HG02981 (cell line): ENCODE data around the gene VENTX.

Experiments used
- ATAC-seq: cut with Tn5 transposase; IDR thresholded peaks from one replicate; pipeline ENCODE4 v1.9.1; 2021; ENCODE audit warnings: mild to moderate bottlenecking, moderate library complexity; ENCODE audit not compliant: unreplicated experiment

The VENTX gene, protein sequence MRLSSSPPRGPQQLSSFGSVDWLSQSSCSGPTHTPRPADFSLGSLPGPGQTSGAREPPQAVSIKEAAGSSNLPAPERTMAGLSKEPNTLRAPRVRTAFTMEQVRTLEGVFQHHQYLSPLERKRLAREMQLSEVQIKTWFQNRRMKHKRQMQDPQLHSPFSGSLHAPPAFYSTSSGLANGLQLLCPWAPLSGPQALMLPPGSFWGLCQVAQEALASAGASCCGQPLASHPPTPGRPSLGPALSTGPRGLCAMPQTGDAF

DNA sequence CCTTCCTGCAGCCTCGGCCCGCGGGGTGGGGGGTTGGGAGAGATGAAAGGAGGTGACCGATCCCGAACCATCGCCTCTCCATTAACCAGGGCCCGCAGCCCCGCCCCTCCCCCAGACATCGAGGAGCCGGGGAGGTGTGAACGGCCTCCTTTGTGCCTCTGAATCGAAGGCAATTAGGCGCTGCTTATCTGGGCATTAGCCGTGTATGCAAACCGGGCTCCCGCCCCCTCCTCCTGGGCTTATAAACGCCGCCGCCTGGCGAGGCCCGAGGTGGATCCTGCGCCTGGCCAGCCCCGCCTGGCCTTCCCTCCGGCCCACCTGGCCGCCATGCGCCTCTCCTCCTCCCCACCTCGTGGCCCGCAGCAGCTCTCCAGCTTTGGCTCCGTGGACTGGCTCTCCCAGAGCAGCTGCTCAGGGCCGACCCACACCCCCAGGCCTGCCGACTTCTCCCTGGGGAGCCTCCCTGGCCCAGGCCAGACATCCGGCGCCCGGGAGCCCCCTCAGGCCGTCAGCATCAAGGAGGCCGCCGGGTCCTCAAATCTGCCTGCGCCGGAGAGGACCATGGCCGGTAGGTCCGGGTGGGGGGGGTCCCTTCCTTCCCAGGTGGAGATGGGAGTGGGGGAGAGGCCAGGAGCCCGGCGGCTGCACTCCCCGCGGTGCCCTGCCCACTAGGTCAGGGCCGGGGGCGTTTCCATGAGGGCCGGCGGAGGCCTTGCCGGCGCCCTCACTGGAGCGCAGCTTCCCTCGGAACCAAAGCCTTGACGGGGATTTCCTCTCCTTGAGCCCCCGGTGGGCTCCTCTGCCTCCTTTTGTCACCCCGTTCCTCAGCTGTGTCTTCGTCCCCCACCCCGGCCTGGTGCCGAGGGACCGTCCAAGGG lies at the start of gene VENTX:
VENTX (plus strand) TSS at position 268 of the 878 bp plus-strand sequence; CDS start at position 328, 60 bp downstream.
- ATAC-seq: no peak

DNA sequence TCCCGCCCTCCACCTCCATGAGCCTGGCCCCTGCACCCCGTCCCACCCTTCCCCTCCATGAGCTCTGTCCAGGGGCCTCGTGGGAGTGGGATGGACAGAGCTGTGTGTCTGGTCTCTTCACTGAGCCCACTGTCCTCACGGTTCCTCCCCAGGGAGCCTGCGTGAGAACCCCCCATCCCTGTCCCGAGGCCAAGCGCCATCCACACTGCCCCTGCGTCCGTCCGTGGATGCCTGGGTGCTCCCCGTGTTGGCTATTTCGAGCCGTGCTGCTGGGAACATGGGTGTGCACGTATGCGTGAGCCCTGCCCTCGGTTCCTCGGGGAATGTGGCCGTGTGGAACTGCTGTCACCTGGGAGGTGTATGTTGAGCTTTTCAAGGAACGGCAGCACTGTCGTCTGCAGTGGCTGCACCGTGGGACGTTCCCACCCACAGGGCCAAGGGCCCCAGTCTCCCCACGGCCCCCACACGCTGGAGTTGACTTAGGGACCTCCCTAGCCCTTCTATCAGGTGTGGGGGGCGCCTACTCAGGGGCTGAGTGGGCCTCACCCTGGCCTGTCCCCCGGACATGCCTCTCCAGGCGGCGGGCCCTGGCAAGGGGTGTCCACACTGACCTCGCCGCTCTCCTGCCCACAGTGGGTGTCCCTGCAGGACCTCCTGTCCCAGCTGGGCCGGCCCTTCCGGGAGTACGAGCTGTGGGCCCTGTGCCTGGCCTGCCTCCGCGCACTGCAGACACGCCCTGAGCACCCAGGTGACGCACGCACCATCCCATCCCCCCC lies 49.6 kb upstream of the VENTX start:
- no peak for ATAC-seq

DNA sequence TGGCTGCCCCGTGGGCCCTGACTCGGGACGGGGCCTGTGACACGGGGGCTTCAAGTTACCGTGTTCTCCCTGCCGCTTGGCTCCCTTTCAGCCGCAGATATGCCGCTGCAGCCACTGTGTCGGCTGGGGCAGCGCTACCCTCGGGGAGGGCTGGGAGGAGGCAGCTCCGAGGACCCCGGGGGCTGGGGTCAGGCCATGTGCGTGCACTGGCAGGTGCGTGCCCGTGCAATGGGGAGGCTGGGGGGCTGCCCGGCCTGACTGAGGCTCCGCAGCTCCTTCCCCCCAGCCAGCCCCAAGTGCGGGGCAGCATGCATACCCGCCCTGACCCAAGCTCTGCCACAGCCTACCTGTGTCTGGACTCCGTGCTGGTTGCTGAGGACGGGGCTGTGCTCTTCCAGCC lies 48.4 kb upstream of the VENTX start:
- no peak for ATAC-seq

DNA sequence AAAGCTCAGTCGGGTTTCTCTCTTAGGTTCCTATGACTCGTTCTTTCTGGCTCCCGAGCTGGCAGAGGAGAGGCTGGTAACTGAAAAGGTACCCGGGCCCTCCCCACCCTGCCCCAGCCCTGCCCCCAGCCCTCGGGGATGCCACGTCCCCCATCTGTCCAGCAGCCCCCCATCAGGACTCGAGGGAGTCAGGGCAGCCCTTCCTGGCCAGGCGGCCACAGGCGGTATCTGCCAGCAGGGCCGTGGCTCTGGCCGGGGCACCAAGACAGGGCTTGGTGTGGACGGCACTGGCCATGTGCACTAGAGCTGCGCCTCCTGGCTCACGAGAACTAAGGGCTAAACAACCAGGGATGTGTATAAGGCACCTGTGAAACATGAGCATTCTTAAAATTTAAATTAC lies 47.9 kb upstream of the VENTX start:
- ATAC-seq: no peak

DNA sequence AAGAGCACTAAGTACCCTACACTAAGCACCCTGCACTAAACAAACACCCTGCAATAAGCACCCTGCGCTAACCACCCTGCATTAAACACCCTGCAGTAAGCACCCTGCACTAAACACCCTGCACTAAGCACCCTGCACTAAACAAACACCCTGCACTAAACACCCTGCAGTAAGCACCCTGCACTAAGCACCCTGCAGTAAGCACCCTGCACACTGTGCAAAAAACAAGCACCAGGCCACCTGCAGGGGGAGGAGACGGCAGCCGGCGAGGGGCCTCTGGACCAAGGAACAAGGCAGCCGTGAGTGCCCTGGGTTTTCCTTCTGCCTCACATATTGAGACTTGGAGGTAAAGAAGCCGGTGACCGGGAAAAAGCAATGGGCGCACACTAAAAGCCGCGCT lies 47.4 kb upstream of the VENTX start:
- ATAC-seq: no peak

DNA sequence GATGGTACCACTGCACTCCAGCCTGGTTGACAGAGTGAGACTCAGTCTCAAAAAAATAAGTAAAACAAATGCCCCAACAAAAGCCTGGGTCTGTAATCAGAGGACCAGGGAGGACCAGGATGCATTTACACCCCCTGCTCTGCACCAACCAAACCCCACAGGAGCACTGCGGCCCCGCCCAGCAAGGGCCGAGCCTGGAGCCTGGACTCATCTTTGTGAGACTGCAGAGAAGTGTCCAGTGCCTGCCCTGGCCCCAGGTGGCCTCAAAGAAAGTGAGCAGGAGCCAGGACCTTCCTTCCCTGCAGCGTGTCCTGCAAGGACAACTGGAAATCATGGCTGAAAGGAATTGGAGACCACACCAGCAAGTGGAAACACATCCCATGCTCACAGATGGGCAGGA lies 46.0 kb upstream of the VENTX start:
- ATAC-seq: no peak

DNA sequence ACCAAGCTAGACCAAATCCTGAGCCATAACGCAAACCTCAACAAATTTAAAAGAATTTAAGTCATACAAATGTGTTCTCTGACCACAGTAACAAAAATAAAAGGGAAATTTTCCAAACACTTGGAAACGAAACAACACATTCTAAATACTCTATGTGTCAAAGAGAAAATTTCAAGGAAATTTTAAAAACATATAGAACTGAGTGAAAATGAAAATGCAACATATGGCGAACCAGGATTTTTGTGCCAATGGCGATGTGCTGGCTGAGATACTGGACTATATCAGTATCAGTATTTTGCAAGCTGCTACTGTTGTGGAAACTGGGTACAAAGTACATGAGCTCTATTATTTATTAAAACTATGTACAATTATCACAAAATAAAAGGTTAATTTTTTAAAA lies 43.5 kb upstream of the VENTX start:
- no peak for ATAC-seq

DNA sequence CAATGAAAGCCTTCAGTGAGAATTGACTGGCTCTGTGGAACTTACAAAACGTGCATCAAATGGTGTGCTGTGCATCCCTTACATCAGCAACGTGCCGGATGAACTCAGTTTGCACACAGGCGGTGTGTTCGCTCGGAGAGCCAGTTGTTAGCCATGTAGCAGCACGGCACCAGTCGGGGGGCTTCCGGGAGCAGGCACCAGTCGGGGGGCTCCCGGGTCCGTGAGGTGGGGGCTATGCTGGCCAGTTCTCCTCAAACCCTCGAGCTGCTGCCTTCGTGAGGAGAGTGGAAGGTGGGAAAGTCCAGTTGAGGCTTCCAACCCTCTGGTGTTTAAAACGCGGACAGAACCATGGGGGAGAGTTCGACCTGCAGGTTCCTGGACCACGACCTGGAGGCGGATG lies 42.6 kb upstream of the VENTX start:
- no peak for ATAC-seq

DNA sequence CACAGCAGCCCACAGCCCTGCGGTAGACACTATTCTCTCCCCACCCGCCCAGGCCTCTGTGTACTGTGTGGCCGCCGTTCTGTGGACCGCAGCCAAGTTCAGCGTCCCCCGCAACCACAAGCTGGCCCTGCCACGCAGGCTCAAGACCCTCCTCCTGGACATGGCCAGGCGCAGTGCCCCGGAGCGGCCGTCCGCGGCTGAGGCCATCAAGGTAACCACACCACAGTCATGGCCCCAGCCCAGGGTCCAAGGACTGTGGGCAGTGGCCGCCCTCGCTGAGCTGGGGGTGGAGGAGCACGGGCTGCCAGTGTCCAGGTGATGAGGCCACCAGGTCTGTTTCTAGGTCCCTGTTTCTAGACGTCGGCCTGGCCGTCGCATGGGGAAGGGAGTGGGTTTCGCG lies 42.0 kb upstream of the VENTX start:
- ATAC-seq: no peak

DNA sequence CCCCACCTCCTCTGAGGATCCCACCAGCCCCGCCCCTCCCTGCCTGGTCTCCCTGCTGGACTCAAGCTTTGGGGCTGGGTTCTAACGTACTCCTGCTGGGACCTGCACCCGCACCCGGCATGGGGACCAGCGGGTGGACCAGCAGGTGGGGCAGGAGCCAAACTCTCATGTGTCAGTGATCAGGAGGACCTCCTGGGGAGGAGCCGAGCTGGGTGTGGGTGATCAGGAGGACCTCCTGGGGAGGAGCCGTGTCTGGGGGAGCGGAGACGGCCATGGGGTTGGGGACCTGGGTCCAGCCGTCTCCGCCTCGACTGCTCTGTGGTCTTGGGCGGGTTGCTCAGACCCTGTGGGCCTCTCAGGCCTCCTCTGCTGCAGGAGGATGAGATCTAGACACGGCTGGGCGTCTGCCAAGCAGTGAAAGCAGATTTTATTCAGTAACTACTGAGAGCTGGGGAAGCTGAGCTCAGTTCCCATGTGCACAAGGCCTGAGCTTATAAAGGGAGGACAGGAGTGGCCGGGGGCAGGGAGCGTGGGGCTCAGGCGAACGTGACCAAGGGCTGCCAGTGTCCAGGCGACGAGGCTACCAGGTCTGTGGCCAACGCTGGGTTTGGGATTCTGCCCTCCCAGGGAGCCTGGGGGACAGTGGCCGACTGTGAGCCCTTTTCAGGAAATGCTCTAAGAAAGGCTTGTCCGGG lies 41.3 kb upstream of the VENTX start:
- no peak for ATAC-seq

DNA sequence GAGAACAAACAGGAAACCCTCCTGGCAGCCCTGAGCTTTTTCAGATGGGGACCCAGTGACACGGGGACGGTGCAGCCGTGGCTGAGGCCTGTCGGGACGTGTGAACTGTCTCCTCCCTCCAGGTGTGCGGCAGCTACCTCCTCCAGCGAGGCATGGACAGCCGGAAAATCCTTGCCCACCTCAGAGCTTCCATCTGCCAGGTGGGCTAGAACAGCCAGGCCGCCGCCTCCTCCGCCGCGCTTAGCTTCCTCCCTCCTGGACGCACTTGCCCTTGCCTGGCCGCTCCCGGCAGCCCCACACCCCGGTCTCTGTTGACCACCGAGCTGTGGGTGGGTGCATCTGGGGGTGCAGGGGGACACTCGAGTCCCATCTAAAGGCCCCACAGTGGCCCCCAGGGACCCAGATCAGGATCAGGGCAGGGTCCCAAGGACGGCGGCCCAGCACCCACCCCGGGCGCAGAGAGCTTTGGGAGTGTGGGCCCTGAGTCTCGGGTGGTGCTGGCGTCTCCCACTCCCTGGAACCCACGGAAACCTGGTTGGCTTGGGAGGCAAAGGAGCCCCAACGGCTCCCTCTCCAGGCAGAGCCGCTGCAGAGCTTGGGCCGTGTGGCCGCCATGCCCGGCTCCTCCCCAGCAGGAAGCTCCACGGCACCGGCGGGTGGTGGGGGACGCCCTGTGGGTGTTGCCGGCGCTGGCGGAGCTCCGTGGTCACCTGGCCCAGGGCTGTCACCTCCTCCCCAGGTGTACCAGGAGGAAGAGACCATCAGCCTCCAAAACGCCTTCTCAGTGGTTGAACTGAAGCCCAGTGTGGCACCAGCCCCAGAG lies 40.5 kb upstream of the VENTX start:
- ATAC-seq: no peak

DNA sequence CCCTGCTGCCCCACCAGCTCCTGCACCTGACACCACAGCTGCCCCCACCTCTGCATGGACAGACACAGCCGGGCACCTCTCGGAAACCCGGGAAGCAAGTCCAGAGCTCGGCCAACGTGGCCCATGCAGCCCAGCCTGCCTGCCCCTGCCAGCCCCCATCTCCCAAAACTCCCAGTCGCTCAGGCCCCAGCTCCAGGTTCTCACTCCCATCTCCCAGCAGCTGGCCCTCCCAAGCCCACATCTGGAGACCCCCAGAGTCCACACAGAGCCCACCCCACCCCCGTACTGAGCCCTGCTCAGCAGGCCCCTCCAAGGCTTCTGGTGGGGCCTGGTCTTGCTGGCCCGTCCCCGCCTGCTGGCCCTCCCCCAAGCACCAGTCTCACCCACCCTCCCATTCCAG lies 39.9 kb upstream of the VENTX start:
- no peak for ATAC-seq

DNA sequence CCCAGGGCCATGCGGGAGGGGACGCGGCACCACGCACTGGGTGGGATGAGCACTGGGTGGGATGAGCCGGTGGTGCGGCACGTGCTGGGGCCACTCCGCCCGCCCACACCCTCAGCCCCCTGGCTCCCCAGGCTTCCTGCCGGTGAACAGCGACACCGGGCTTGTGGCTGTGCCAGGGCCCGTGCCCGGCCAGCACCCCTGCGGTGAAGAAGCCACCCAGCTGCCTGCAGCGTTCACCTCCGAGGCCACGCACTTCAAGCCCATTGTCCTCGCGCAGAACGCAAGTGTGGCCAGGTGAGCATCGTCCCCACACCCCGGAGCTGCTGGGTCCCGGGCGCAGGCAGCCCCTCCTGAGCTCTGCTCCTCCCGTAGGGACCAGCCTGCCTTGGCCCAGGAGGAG lies 39.4 kb upstream of the VENTX start:
- ATAC-seq: no peak

DNA sequence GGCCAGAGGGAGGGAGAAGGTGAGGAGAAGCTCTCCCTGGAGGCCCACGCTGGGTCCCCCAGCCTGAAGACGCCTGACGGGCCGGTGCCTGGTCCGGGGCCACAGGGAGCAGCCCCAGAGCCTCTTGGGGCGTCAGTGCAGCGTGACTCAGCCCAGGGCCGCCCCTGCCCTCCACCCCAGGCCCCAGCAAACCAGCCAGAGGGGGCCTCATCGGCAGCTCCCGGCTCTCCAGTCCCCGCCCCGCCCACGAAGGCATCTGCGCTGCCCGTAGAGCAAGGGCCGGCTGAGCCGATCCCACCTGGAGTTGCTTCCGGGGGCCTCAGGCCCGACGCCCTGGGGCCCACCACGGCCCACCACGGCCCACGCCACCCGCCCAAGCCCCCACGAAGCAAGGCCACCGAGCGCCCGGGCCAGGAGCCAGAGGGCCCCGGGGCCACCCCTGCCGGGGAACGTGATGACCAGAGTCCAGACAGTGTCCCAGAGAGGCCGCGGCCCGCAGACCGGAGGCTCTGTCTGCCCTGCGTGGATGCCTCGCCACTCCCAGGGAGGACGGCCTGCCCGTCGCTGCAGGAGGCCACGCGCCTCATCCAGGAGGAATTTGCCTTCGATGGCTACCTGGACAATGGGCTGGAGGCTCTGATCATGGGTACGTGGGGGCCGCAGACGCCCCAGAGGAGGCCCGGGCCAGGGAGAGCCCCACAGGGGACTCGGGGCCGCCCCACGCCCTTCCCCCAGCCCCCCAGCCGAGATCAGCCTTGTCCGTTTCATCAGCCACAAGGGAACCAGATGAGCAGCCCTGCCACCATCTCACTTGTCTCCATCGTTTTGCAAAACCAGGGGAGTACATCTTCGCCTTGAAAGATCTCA lies 38.8 kb upstream of the VENTX start:
- ATAC-seq: no peak

DNA sequence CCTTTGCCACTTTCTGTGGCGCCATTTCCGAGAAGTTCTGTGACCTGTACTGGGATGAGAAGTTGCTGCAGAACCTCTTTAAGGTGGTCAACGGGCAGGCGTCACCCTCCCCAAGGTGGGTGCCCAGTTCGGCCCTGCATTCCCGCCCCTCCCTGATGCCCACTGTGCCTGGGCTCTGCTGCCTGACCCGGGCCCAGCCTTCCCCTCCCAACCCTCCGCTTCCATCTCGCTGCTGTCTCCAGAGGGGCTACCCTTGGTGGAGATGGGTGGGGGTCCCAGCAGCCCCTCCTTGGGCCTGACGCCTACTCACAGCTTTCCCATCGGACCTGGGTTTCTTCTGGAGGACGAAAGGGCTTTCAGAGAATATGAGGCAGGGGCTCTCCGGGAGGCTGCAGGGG lies 38.2 kb upstream of the VENTX start:
- no peak for ATAC-seq

DNA sequence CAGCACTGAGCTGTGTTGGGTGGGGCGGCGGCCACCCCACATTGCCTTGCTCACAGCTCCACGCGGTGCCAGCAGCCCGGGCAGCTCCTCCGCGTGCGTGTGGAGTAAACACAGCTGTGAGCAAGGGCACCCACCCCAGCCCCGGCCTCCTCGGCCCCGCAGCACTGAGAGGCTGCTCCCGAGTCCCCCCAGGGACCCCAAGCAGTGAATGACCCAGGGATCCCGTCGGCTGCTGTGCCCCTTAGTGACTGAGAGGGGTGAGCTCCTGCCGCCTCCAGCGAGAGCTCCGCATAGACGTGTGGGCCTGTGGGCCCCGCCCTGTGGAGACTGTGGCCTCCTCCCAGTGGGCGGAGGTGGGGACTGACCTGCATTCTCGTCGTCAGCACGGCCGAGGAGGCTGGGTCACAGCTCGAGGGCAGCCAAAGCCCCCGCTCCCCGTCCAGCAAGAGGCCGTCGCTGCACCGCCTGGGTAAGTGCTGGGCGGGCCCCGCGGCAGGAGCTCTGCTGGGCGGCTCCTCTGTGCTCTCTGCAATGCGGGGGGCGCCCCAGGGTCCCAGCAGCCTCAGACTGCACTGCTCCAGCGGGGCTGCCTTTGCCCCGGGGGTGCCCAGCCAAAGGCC lies 37.6 kb upstream of the VENTX start:
- no peak for ATAC-seq

DNA sequence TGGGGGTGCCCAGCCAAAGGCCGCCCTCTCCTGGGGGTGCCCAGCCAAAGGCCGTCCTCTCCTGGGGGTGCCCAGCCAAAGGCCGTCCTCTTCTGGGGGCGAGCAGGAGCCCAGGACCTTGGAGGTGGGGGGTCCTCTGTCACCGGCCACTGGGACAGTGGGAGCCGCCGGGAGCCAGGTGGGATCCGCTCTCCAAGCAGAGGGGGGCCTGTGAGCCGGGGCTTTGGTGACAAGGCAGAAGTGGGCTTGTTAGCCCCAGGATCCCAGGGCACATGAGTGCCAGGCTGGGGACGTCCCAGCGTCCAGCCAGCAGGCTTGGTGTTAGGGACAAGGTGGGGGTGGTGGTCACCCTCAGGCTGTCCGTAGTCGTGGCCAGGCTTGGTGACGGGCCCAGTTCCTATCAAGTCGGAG lies 37.0 kb upstream of the VENTX start:
- ATAC-seq: no peak

DNA sequence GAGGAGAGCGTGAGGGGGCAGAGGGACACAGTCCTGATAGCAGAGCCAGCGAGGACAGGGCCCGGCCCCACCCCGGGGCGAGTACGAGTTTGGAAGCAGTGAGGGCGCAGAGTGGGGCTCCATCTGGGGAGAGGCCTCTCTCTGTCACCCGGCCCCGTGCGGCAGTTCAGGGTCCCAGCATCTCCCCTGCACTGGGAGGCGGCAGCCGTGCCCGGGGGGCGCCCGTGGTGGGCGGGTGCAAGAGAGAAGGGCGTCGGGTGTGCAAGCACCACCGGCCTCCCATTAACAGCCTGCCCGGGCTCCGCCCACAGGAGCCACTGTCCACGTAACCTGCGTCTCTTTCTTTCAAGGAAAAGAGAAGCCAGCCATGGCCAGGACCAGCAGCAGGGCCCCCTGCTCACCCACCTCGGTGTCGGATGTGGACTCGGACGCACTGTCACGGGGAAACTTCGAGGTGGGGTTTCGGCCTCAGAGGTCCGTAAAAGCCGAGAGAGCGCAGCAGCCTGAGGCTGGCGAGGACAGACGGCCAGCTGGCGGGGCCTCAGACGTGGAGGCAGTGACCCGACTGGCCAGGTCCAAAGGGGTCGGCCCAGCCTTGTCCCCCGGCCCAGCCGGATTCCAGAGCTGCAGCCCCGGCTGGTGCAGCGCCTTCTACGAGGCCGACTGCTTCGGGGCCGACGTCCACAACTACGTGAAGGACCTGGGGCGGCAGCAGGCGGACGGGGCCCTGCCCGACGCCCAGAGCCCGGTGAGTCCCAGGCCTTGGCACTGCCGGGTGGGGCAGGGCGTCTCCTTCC lies 36.3 kb upstream of the VENTX start:
- ATAC-seq: no peak
